ENCODE data around the gene PCBD1. TPM values are rescaled to one million over a fixed set of nuclear protein-coding genes. Genes with fewer than 3 reads are reported as not detected.

PCBD1 gene
- total RNA-seq, 1 experiment from 2014 or later = 39.7 TPM

- H3K9me3 Mint-ChIP-seq = peaks cover 0 to 3% of the 10 kb centered on the region in 2 experiments; a peak in 2 of 5 replicates
- Histone ChIP-seq H3K9ac (ENCODE audit: extremely low read depth, insufficient read length, low read length) (no peak overlapping the region), H4K5ac (ENCODE audit: insufficient read length, low read depth, low read length) (no peak overlapping the region), H3K27ac (ENCODE audit: insufficient read length, low read depth, low read length) (no peak overlapping the region), H2AK5ac (ENCODE audit: insufficient read length, low read length) (no peak overlapping the region), H3K18ac (ENCODE audit: insufficient read length, low read depth, low read length) (no peak overlapping the region), H3K79me1 (ENCODE audit: insufficient read depth, low read depth, low read length, poor library complexity, severe bottlenecking) (no peaks in the 10 kb centered on the region), H3K4ac (ENCODE audit: low read depth, low read length) (no peak overlapping the region), H4K8ac (replicated peaks; ENCODE audit: insufficient read length, low read depth, low read length) (no peak overlapping the region), H3K23me2 (ENCODE audit: insufficient read length, low read depth, low read length, poor library complexity, severe bottlenecking) (peaks cover 4% of the 10 kb centered on the region), H3K4me1 (ENCODE audit: insufficient read depth, low read length) (peaks cover 20% of the 10 kb centered on the region; the same call in 1 of the 2 replicates), H2BK20ac (ENCODE audit: low read depth, low read length, poor library complexity, severe bottlenecking) (no peak overlapping the region), H2BK12ac (ENCODE audit: insufficient read length, low read depth, low read length) (no peak overlapping the region), H4K91ac (ENCODE audit: insufficient read length, low read depth, low read length) (no peak overlapping the region), H3K23ac (ENCODE audit: insufficient read length, low read depth, low read length) (no peak overlapping the region), H3K9me3 (ENCODE audit: control insufficient read depth, low read depth, low read length) (no peaks in the 10 kb centered on the region), H3K27me3 (ENCODE audit: insufficient read depth, low read length) (no peaks in the 10 kb centered on the region), H3T11ph (ENCODE audit: low read length) (no peak overlapping the region), H3K79me2 (ENCODE audit: insufficient read depth, low read length) (no peaks in the 10 kb centered on the region), H2BK15ac (ENCODE audit: low read depth, low read length) (no peak overlapping the region), H3K14ac (ENCODE audit: insufficient read depth, low read length) (no peak overlapping the region), H4K20me1 (ENCODE audit: control insufficient read depth, insufficient read depth, insufficient read length) (no peaks in the 10 kb centered on the region), H2AFZ (ENCODE audit: low read length) (no peak overlapping the region), H2BK120ac (ENCODE audit: low read depth, low read length, poor library complexity, severe bottlenecking) (no peak overlapping the region), H2BK5ac (ENCODE audit: insufficient read length, low read length) (no peak overlapping the region), H3K4me2 (ENCODE audit: insufficient read depth, insufficient read length, low read length) (no peak overlapping the region), H3K56ac (ENCODE audit: insufficient read length, low read depth, low read length) (no peak overlapping the region)
- no peak overlapping the region; a peak in 1 of 7 replicates for H3K27ac Mint-ChIP-seq
- peaks cover 48 to 51% of the 10 kb centered on the region in 2 experiments for H3K4me1 Mint-ChIP-seq
- H3K36me3 Mint-ChIP-seq (ENCODE audit: insufficient read depth in 1 of 3, low read depth in 3 of 3) = peaks cover 0 to 5% (median 0%) of the 10 kb centered on the region in 3 experiments; a peak in 2 of 7 replicates
- peaks cover 2% of the 10 kb centered on the region; the same call in 1 of the 2 replicates for H3K27me3 Mint-ChIP-seq (ENCODE audit: low read depth)
- 0 out of 5 replicates have a peak overlapping the region, but pooled peaks of 1 of the 2 experiments have one; percentile 6 for H3K4me3 Mint-ChIP-seq
- peak; percentile 55 for DNase-seq
- no CpG with 5 or more reads among the region's 7 CpGs for WGBS (ENCODE audit: extremely low coverage, insufficient read length, low lambda C conversion rate)
- TF ChIP-seq CTCF (conservative IDR thresholded peaks at IDR 0.05) = no peak
Measured at GRCh38 chr10:70890917-70891431, 2.6 kb upstream of the PCBD1 start.

Measured in H9 (cell line).